Endothelial cell of umbilical vein (primary cell): Measurements from ENCODE around the gene CGNL1. TPM values are rescaled to one million over a fixed set of nuclear protein-coding genes. Genes with fewer than 3 reads are reported as not detected.

ENCODE experiments used
- BruUV-seq: library from RNA; stranded (reverse); fragments of 400-500 nt; replicated peaks from 2 replicates; lab custom pipeline; 2021; lab: Mats Ljungman, UMichigan
- CTCF ChIA-PET: fragments of 300-600, 350-600 bp; sonication (Branson Sonifier 250); formaldehyde crosslinking; loops from one replicate; lab custom pipeline; 2021; ENCODE audit warnings: antibody characterized with exemption, inconsistent platforms; lab: Charles Lee
- POLR2A ChIA-PET: fragments of 300-600, 350-600 bp; sonication (Branson Sonifier 250); formaldehyde crosslinking; loops from one replicate; lab custom pipeline; 2021; ENCODE audit warnings: antibody characterized with exemption, inconsistent platforms; lab: Charles Lee
- DNase-seq: peaks from one replicate; pipeline ENCODE4 v3.0.0-alpha.2; 2011; ENCODE audit warnings: low read depth, low spot score
- FAIRE-seq: peaks from 2 replicates; lab custom pipeline; 2011; peaks lifted over from hg19 to GRCh38; lab: Jason Lieb, UNC
- H2AFZ ChIP-seq: 2 replicates; pipeline ENCODE4 v1.6.0; 2012; ENCODE audit warnings: low read depth, low read length, control low read depth, inconsistent platforms
- H3K27ac ChIP-seq: 2 replicates; pipeline ENCODE4 v1.5.1; 2011; ENCODE audit warnings: low read depth, mild to moderate bottlenecking, control low read depth, low read length, moderate library complexity; ENCODE audit not compliant: insufficient read depth
- H3K27me3 ChIP-seq, 2 experiments: 2 replicates each; pipeline versions ENCODE4 v1.6.0 to v1.6.1; 2011; ENCODE audit warnings: low read length in 2 of 2, mixed read lengths in 1 of 2; ENCODE audit not compliant: control insufficient read depth in 2 of 2, insufficient read depth in 2 of 2
- H3K36me3 ChIP-seq, 2 experiments: 2 replicates in 1 of 2; 3 replicates in 1 of 2; pipeline ENCODE4 v1.5.1; 2011; ENCODE audit warnings: low read length in 2 of 2, mild to moderate bottlenecking in 1 of 2, moderate library complexity in 1 of 2; ENCODE audit not compliant: control insufficient read depth in 2 of 2, insufficient read depth in 2 of 2; ENCODE audit errors: extremely low read depth in 1 of 2
- H3K4me1 ChIP-seq: 3 replicates; pipeline ENCODE4 v1.5.1; 2011; ENCODE audit warnings: mild to moderate bottlenecking, low read length; ENCODE audit not compliant: control insufficient read depth, insufficient read depth; ENCODE audit errors: extremely low read depth
- H3K4me2 ChIP-seq: 2 replicates; pipeline ENCODE4 v1.6.1; 2011; ENCODE audit warnings: low read length, control low read depth, mixed read lengths; ENCODE audit not compliant: insufficient read depth
- H3K4me3 ChIP-seq, 3 experiments: fragments of 200-600 bp in 1 of 3; sonication (generic), shearing (Covaris generic) in 1 of 3; replicated peaks in 1 of 3; 2 replicates each; pipeline ENCODE4 v1.5.1; 2011 to 2016; ENCODE audit warnings: control low read depth in 3 of 3, low read length in 3 of 3, mild to moderate bottlenecking in 2 of 3, inconsistent platforms in 1 of 3, low read depth in 1 of 3, moderate library complexity in 1 of 3; ENCODE audit not compliant: insufficient read depth in 1 of 3
- H3K79me2 ChIP-seq: 2 replicates; pipeline ENCODE4 v1.6.0; 2012; ENCODE audit warnings: low read length, inconsistent platforms; ENCODE audit not compliant: control insufficient read depth, insufficient read depth
- H3K9ac ChIP-seq: replicated peaks from 2 replicates; pipeline ENCODE3; 2011; ENCODE audit warnings: low read length, control low read depth; ENCODE audit not compliant: insufficient read depth; ENCODE audit errors: extremely low read depth
- H3K9me1 ChIP-seq: replicated peaks from 3 replicates; pipeline ENCODE4 v1.6.0; 2011; ENCODE audit warnings: mild to moderate bottlenecking, low read length; ENCODE audit not compliant: control insufficient read depth, insufficient read depth; ENCODE audit errors: extremely low read depth
- H3K9me3 ChIP-seq: replicated peaks from 2 replicates; pipeline ENCODE4 v1.5.1; 2012; ENCODE audit warnings: low read length, inconsistent platforms; ENCODE audit not compliant: control insufficient read depth, insufficient read depth
- H4K20me1 ChIP-seq: replicated peaks from 2 replicates; pipeline ENCODE3; 2011; ENCODE audit warnings: mild to moderate bottlenecking, low read length; ENCODE audit not compliant: control insufficient read depth, insufficient read depth; ENCODE audit errors: extremely low read depth
- EZH2 ChIP-seq: IDR thresholded peaks from 2 replicates; pipeline ENCODE4 v1.6.1; 2012; ENCODE audit warnings: borderline replicate concordance, low read depth, mild to moderate bottlenecking, moderate library complexity, low read length, inconsistent platforms; ENCODE audit not compliant: severe bottlenecking
- GATA2 ChIP-seq: IDR thresholded peaks from 2 replicates; pipeline ENCODE4 v1.7.0; 2011; ENCODE audit warnings: low read depth, mild to moderate bottlenecking, moderate library complexity, mixed read lengths, low read length; ENCODE audit not compliant: insufficient read length, insufficient read depth
- JUN ChIP-seq: IDR thresholded peaks from 2 replicates; pipeline ENCODE4 v1.6.1; 2011; ENCODE audit warnings: borderline replicate concordance, low read depth; ENCODE audit not compliant: insufficient read length, insufficient read depth
- POLR2A ChIP-seq: IDR thresholded peaks from 2 replicates; pipeline ENCODE4 v1.6.1; 2012; ENCODE audit warnings: low read depth, mild to moderate bottlenecking, control low read depth, low read length
- dilution Hi-C: fragments of 300-500 bp; cut with MboI; formaldehyde crosslinking; loops from one replicate; pipeline ENCODE4 v1.15.0; 2019; ENCODE audit warnings: low sequenced_read_pairs; ENCODE audit not compliant: extremely low pct_ligation_motif_present
- intact Hi-C: fragments of 100-400 bp; cut with micrococcal nuclease; formaldehyde crosslinking; loops from one replicate; pipeline ENCODE4 v1.10.0; 2022
- polyA plus RNA-seq, 4 experiments: library from polyadenylated mRNA; depleted of rRNA in 3 of 4; stranded (reverse) in 3 of 4; unstranded in 1 of 4; fragments of >200 nt; gene quantifications; 2 replicates each; pipeline versions ENCODE4 v1.2.1 to v1.2.3, GENCODE V29; 2011 to 2012; ENCODE audit warnings: missing spikeins in 1 of 4
- total RNA-seq: library from RNA; stranded (reverse); gene quantifications from 2 replicates; pipeline ENCODE4 v1.2.3, GENCODE V29; 2021
- TF ChIP-seq, protein P1 (sequence below), 2 donors: IDR thresholded peaks; 1 replicate in 1 of 2; 2 replicates in 1 of 2; pipeline ENCODE4 v1.5.1; 2011; ENCODE audit warnings: low read length in 2 of 2, mild to moderate bottlenecking in 2 of 2, moderate library complexity in 2 of 2, control low read depth in 1 of 2, inconsistent platforms in 1 of 2, low read depth in 1 of 2; ENCODE audit not compliant: insufficient read depth in 1 of 2; ENCODE audit errors: extremely low read depth in 1 of 2

CGNL1 gene
- total and polyA plus RNA-seq, 2 donors (not counting 3 experiments of a cell fraction or from before 2014, with no cell fraction given) = 6.9 to 27.1 TPM

- Histone ChIP-seq H3K27me3 (no peaks in the 10 kb centered on the region), H3K9me1 (no peaks in the 10 kb centered on the region), H3K36me3 (no peaks in the 10 kb centered on the region), H3K4me2 (no peak overlapping the region), H2AFZ (peak overlapping the region; percentile 7), H3K27ac (no peak overlapping the region), H3K4me1 (peaks cover 5% of the 10 kb centered on the region), H3K4me3 (no peak overlapping the region), H3K79me2 (no peaks in the 10 kb centered on the region), H4K20me1 (no peaks in the 10 kb centered on the region), H3K9ac (no peak overlapping the region), H3K9me3 (no peaks in the 10 kb centered on the region)
- dilution Hi-C loops = loop anchor here (25.0 kb wide), 1 partner anchor 192 kb away; no protein-coding TSS in a partner anchor
- TF ChIP-seq, protein P1, sequence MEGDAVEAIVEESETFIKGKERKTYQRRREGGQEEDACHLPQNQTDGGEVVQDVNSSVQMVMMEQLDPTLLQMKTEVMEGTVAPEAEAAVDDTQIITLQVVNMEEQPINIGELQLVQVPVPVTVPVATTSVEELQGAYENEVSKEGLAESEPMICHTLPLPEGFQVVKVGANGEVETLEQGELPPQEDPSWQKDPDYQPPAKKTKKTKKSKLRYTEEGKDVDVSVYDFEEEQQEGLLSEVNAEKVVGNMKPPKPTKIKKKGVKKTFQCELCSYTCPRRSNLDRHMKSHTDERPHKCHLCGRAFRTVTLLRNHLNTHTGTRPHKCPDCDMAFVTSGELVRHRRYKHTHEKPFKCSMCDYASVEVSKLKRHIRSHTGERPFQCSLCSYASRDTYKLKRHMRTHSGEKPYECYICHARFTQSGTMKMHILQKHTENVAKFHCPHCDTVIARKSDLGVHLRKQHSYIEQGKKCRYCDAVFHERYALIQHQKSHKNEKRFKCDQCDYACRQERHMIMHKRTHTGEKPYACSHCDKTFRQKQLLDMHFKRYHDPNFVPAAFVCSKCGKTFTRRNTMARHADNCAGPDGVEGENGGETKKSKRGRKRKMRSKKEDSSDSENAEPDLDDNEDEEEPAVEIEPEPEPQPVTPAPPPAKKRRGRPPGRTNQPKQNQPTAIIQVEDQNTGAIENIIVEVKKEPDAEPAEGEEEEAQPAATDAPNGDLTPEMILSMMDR (IDR thresholded peaks at IDR 0.05; ENCODE audit: extremely low read depth in 1 of 2, insufficient read depth in 1 of 2, low read depth in 1 of 2, low read length in 2 of 2) = peak; percentile 25 to 49
- no peak for TF ChIP-seq GATA2
- CTCF ChIA-PET = interaction anchor here (0.8 to 13.5 kb wide), 26 partner anchors 10 to 203 kb away, joined by 3 to 680 read pairs (median 6); partner anchors contain the start of gene CGNL1
- DNase-seq (peak; percentile 36), FAIRE-seq (peak; percentile 18)
- POLR2A ChIA-PET = interaction anchor here (1.1 kb wide), 1 partner anchor 182 kb away, joined by 4 read pairs; no protein-coding TSS in a partner anchor
- BruUV-seq = no TSS peak
- intact Hi-C loops = loop anchor here (1.0 to 10.0 kb wide), 3 partner anchors 117 to 719 kb away; partner anchors contain the start of gene ALDH1A2
These were observed 30.7 kb upstream of the CGNL1 start for GRCh38 chr15:57345584-57345983.

DNA sequence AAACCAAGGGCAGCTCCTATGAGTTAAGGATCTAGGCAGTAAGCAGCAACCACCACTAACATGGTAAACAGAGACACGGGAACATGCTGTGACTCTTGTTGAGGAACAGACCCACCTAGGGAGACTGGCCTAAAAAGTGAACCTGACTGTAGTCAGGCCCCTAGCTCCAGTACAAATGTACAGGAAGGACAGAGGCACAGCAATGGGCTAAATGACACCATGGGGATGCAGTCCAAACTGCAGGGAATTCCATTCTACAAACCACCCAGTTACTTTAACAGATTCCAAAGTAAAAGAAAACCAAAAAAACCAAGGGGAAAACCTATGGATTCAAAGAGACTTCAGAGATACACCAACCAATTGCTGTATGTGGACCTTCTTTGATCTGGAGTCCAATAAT, 28.2 kb upstream of the CGNL1 start:
- Histone ChIP-seq H3K36me3 (no peaks in the 10 kb centered on the region), H3K4me3 (no peak overlapping the region), H3K9me3 (no peaks in the 10 kb centered on the region), H2AFZ (no peak overlapping the region), H3K4me1 (no peaks in the 10 kb centered on the region), H3K9ac (no peak overlapping the region), H4K20me1 (no peaks in the 10 kb centered on the region), H3K9me1 (no peaks in the 10 kb centered on the region), H3K27me3 (no peaks in the 10 kb centered on the region), H3K4me2 (no peak overlapping the region), H3K27ac (no peak overlapping the region), H3K79me2 (no peaks in the 10 kb centered on the region)
- TF ChIP-seq POLR2A = no peak
- TF ChIP-seq, protein P1 (IDR thresholded peaks at IDR 0.05; ENCODE audit: extremely low read depth in 1 of 2, insufficient read depth in 1 of 2, low read depth in 1 of 2, low read length in 2 of 2) = no peak
- no peak for TF ChIP-seq EZH2
- TF ChIP-seq GATA2 = no peak
- TF ChIP-seq JUN = no peak
- dilution Hi-C loops (loop anchor here (25.0 kb wide), 1 partner anchor 189 kb away; no protein-coding TSS in a partner anchor), intact Hi-C loops (loop anchor here (10.0 kb wide), 1 partner anchor 717 kb away; the partner anchor contains the start of gene ALDH1A2)
- no peak for DNase-seq
- POLR2A ChIA-PET = no interaction called here
- peak; percentile 8 for FAIRE-seq
- BruUV-seq = no TSS peak
- CTCF ChIA-PET = interaction anchor here (1.0 to 13.5 kb wide), 2 partner anchors 181 to 194 kb away, joined by 5 to 680 read pairs; no protein-coding TSS in a partner anchor
